OCI-LY7 (cell line): ENCODE results near the gene TRIM26. TPM values are rescaled to one million over a fixed set of nuclear protein-coding genes. Genes with fewer than 3 reads are reported as not detected.

Source experiments
- BruUV-seq: library from RNA; stranded (reverse); fragments of 400-500 nt; replicated peaks from 2 replicates; lab custom pipeline; 2021; lab: Mats Ljungman, UMichigan
- CTCF ChIA-PET: fragments of 300-600 bp; sonication (Branson Sonifier 250); formaldehyde crosslinking; loops from one replicate; lab custom pipeline; 2022; ENCODE audit warnings: antibody characterized with exemption; ENCODE audit not compliant: unreplicated experiment; lab: Charles Lee
- POLR2A ChIA-PET: fragments of 300-600 bp; sonication (Branson Sonifier 250); formaldehyde crosslinking; loops from one replicate; lab custom pipeline; 2022; ENCODE audit warnings: antibody characterized with exemption; lab: Charles Lee
- DNase-seq: peaks from one replicate; pipeline ENCODE4 v3.0.0-alpha.2; 2015; ENCODE audit warnings: low spot score
- H2AFZ ChIP-seq: fragments of 200-600 bp; sonication (generic), shearing (Covaris generic); 2 replicates; pipeline ENCODE4 v1.6.1; 2014; ENCODE audit warnings: mild to moderate bottlenecking, antibody characterized with exemption, low read length, moderate library complexity
- H3K27ac ChIP-seq: fragments of 200-600 bp; sonication (generic); 2 replicates; pipeline ENCODE4 v1.5.1; 2014; ENCODE audit warnings: mixed run types, low read depth, mild to moderate bottlenecking, moderate library complexity, low read length, inconsistent platforms; ENCODE audit not compliant: poor library complexity, severe bottlenecking
- H3K36me3 ChIP-seq: fragments of 200-600 bp; sonication (generic); 2 replicates; pipeline ENCODE4 v1.6.1; 2014; ENCODE audit warnings: mild to moderate bottlenecking, antibody characterized with exemption, low read length, moderate library complexity, mixed read lengths; ENCODE audit not compliant: insufficient read depth
- H3K4me1 ChIP-seq: fragments of 200-600 bp; sonication (generic); 2 replicates; pipeline ENCODE4 v1.5.1; 2014; ENCODE audit warnings: mild to moderate bottlenecking, low read length; ENCODE audit not compliant: insufficient read depth, poor library complexity, severe bottlenecking
- H3K4me2 ChIP-seq: fragments of 200-600 bp; sonication (generic); 2 replicates; pipeline ENCODE4 v1.6.1; 2014; ENCODE audit warnings: mild to moderate bottlenecking, low read length
- H3K4me3 ChIP-seq: fragments of 200-600 bp; sonication (generic); 2 replicates; pipeline ENCODE4 v1.5.1; 2014; ENCODE audit warnings: mild to moderate bottlenecking, low read depth, low read length; ENCODE audit not compliant: poor library complexity, severe bottlenecking
- H3K79me2 ChIP-seq: fragments of 200-600 bp; sonication (generic); 2 replicates; pipeline ENCODE4 v1.6.1; 2016; ENCODE audit warnings: low read depth, mild to moderate bottlenecking, low read length, moderate library complexity, mixed read lengths; ENCODE audit not compliant: insufficient read depth
- H3K9me2 ChIP-seq: fragments of 200-600 bp; sonication (generic); 2 replicates; pipeline ENCODE4 v1.6.1; 2016; ENCODE audit warnings: mild to moderate bottlenecking, low read length, mixed read lengths; ENCODE audit not compliant: insufficient read depth
- H3K9me3 ChIP-seq: fragments of 200-600 bp; sonication (generic); 2 replicates; pipeline ENCODE4 v1.6.1; 2014; ENCODE audit warnings: mild to moderate bottlenecking, mixed run types, low read length, mixed read lengths
- H4K20me1 ChIP-seq: fragments of 200-600 bp; sonication (generic); 2 replicates; pipeline ENCODE4 v1.6.1; 2014; ENCODE audit warnings: mild to moderate bottlenecking, antibody characterized with exemption, low read length, moderate library complexity, mixed read lengths; ENCODE audit not compliant: insufficient read depth
- EZH2phosphoT487 ChIP-seq: fragments of 200-600 bp; sonication (generic); IDR thresholded peaks from 2 replicates; pipeline ENCODE4 v1.6.1; 2018; ENCODE audit warnings: low read depth, borderline replicate concordance, mild to moderate bottlenecking, mixed run types, antibody characterized with exemption, low read length, moderate library complexity, mixed read lengths
- intact Hi-C: fragments of 100-400 bp; cut with micrococcal nuclease; formaldehyde crosslinking; loops from one replicate; pipeline ENCODE4 v1.10.0; 2022; ENCODE audit not compliant: unreplicated experiment
- total RNA-seq, 2 experiments: library from RNA; depleted of rRNA in 1 of 2; stranded (reverse); fragments of >200 nt in 1 of 2; shearing (Covaris generic) in 1 of 2; gene quantifications; 2 replicates each; pipeline ENCODE4 v1.2.3, GENCODE V29; 2014 to 2022
- TF ChIP-seq, protein P1 (sequence below): fragments of 200-600 bp; sonication (generic); conservative IDR thresholded peaks from 2 replicates; pipeline ENCODE4 v1.5.1; 2014; ENCODE audit warnings: mild to moderate bottlenecking, antibody characterized with exemption, low read length, moderate library complexity, mixed read lengths

TRIM26 gene
- total RNA-seq, 2 experiments from 2014 or later = 53.2 to 53.3 TPM

DNA sequence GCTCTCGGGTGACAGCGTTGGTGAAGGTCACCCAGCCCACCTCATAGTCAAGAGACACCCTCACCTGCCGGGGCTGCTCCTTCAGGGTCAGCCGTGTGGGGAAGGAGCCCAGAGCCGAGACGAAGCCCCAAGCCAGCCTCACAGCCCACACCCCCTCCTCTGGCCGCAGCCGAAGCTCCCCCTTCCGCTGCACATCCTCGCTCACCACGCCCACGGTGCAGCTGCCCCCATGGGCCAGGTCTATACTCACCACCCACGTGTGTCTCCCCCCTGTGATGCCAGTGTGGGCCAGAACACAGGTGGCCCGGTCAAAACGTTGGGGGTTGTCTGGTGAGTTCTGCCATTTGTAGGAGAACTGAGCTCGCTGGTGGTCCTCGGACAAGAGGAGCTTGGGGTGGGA lies 59.1 kb downstream of the TRIM26 start:
- DNase-seq = no peak
- no peaks in the 10 kb centered on the region for H3K36me3 ChIP-seq
- no peaks in the 10 kb centered on the region for H3K9me3 ChIP-seq
- no peaks in the 10 kb centered on the region for H3K4me1 ChIP-seq
- BruUV-seq = no TSS peak
- no peaks in the 10 kb centered on the region for H3K9me2 ChIP-seq
- H2AFZ ChIP-seq = no peak overlapping the region
- no peak for TF ChIP-seq EZH2phosphoT487
- TF ChIP-seq, protein P1, sequence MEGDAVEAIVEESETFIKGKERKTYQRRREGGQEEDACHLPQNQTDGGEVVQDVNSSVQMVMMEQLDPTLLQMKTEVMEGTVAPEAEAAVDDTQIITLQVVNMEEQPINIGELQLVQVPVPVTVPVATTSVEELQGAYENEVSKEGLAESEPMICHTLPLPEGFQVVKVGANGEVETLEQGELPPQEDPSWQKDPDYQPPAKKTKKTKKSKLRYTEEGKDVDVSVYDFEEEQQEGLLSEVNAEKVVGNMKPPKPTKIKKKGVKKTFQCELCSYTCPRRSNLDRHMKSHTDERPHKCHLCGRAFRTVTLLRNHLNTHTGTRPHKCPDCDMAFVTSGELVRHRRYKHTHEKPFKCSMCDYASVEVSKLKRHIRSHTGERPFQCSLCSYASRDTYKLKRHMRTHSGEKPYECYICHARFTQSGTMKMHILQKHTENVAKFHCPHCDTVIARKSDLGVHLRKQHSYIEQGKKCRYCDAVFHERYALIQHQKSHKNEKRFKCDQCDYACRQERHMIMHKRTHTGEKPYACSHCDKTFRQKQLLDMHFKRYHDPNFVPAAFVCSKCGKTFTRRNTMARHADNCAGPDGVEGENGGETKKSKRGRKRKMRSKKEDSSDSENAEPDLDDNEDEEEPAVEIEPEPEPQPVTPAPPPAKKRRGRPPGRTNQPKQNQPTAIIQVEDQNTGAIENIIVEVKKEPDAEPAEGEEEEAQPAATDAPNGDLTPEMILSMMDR = no peak
- H3K79me2 ChIP-seq = no peaks in the 10 kb centered on the region
- no peak overlapping the region for H3K4me3 ChIP-seq
- CTCF ChIA-PET = no interaction called here
- H3K4me2 ChIP-seq = no peak overlapping the region
- POLR2A ChIA-PET = no interaction called here
- intact Hi-C loops = no loop called here
- H4K20me1 ChIP-seq = no peaks in the 10 kb centered on the region
- no peak overlapping the region for H3K27ac ChIP-seq

GRCh38 chr6:30152910-30153610 lies 60.1 kb downstream of the TRIM26 start:
- Histone ChIP-seq H2AFZ (no peak overlapping the region), H4K20me1 (no peaks in the 10 kb centered on the region), H3K79me2 (no peaks in the 10 kb centered on the region), H3K4me3 (no peak overlapping the region), H3K27ac (no peak overlapping the region), H3K4me2 (no peak overlapping the region), H3K9me2 (no peaks in the 10 kb centered on the region), H3K36me3 (no peaks in the 10 kb centered on the region), H3K9me3 (no peaks in the 10 kb centered on the region), H3K4me1 (no peaks in the 10 kb centered on the region)
- ChIA-PET CTCF (no interaction called here), POLR2A (no interaction called here)
- BruUV-seq = no TSS peak
- intact Hi-C loops = no loop called here
- TF ChIP-seq, protein P1 = no peak
- no peak for TF ChIP-seq EZH2phosphoT487
- no peak for DNase-seq

- no peaks in the 10 kb centered on the region for H3K9me2 ChIP-seq
Observed at GRCh38 chr6:30152016-30152673, 61.1 kb downstream of the TRIM26 start.

More at GRCh38 chr6:30152016-30152673, 61.1 kb downstream of the TRIM26 start:
- H4K20me1 ChIP-seq = no peaks in the 10 kb centered on the region
- no peaks in the 10 kb centered on the region for H3K4me1 ChIP-seq
- intact Hi-C loops = no loop called here
- no peak overlapping the region for H3K27ac ChIP-seq
- CTCF ChIA-PET = no interaction called here
- no peak overlapping the region for H2AFZ ChIP-seq
- TF ChIP-seq, protein P1 = no peak
- TF ChIP-seq EZH2phosphoT487 = no peak
- no peaks in the 10 kb centered on the region for H3K79me2 ChIP-seq
- no peaks in the 10 kb centered on the region for H3K36me3 ChIP-seq
- no peaks in the 10 kb centered on the region for H3K9me3 ChIP-seq
- no TSS peak for BruUV-seq
- no peak overlapping the region for H3K4me2 ChIP-seq
- H3K4me3 ChIP-seq = no peak overlapping the region
- no peak for DNase-seq
- POLR2A ChIA-PET = interaction anchor here (1.3 kb wide), 1 partner anchor 48 kb away, joined by 3 read pairs; no protein-coding TSS in a partner anchor
